Vagina (tissue), 2 donors: Measurements from ENCODE around the gene ZFYVE21.

ENCODE experiments used
- CTCF ChIP-seq, 3 experiments: fragments of 450-650 bp in 2 of 3; fragments of 200-600 bp in 1 of 3; sonication (generic) in 1 of 3; IDR thresholded peaks; one replicate each; pipeline ENCODE4 v1.5.1; 2017 to 2019; ENCODE audit warnings: antibody characterized with exemption in 3 of 3, mild to moderate bottlenecking in 2 of 3, moderate library complexity in 2 of 3
- POLR2A ChIP-seq, 2 donors: fragments of 450-650 bp; IDR thresholded peaks; one replicate each; pipeline ENCODE4 v1.6.1; 2017; ENCODE audit warnings: antibody characterized with exemption in 2 of 2, mild to moderate bottlenecking in 2 of 2, moderate library complexity in 2 of 2
- POLR2AphosphoS5 ChIP-seq, 2 donors: sonication (generic); formaldehyde crosslinking; IDR thresholded peaks; one replicate each; pipeline ENCODE4 v1.9.0; 2017; ENCODE audit warnings: antibody characterized with exemption in 2 of 2, mild to moderate bottlenecking in 2 of 2, low read depth in 1 of 2; ENCODE audit not compliant: insufficient read depth in 1 of 2

GRCh38 chr14:103723748-103724081 lies 8.1 kb downstream of the ZFYVE21 start:
- TF ChIP-seq CTCF (IDR thresholded peaks at IDR 0.05), result no peak
- no peak for TF ChIP-seq POLR2A (IDR thresholded peaks at IDR 0.05)
- no peak for TF ChIP-seq POLR2AphosphoS5 (IDR thresholded peaks at IDR 0.05; ENCODE audit: insufficient read depth in 1 of 2, low read depth in 1 of 2)
